MV-4-11 (cell line): ENCODE measurements around the gene FURIN.
"Not testable (repeated sequence)": the region's sequence is repeated elsewhere in the genome, so short reads cannot be mapped to it uniquely, and the experiment has no call there.

Experiments
- DNase-seq: peaks from one replicate; lab custom pipeline; 2025; lab: John Stamatoyannopoulos, UW

FURIN gene

GRCh38 chr15:90870354-90871138, 2.2 kb downstream of the FURIN start:
- DNase-seq = no peak

GRCh38 chr15:90871139-90871715, 2.8 kb downstream of the FURIN start:
- DNase-seq = no peak

GRCh38 chr15:90871716-90872485, 3.5 kb downstream of the FURIN start:
- DNase-seq = no peak

- peak; percentile 51 for DNase-seq
Observed at GRCh38 chr15:90872486-90873184, 4.2 kb downstream of the FURIN start.

DNA sequence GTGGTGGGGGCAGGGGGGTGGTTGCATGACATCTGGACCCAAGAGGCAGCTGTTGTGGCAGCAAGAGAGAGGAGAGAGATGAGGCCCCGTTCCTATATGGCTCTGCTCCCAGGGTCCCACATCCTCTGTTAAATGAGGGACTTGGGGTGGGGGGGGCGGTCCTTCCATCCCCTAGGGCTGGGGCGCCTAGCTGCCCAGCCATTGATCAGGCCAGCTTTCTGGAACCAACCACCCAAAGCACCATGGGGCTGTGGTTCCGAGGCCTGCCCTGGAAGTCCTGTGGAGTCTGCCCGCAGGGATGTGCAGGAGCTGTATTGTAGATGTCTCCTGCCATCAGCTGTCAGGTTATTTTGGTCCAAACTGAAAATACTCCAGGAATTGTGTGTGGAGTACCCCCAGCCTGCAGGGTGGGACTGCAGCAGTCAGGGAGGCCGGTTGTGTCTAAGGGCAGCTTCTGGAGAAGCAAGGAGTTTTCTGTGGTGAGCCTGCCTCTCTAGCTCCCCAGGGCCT, 5.2 kb downstream of the FURIN start:
- DNase-seq = no peak

DNA sequence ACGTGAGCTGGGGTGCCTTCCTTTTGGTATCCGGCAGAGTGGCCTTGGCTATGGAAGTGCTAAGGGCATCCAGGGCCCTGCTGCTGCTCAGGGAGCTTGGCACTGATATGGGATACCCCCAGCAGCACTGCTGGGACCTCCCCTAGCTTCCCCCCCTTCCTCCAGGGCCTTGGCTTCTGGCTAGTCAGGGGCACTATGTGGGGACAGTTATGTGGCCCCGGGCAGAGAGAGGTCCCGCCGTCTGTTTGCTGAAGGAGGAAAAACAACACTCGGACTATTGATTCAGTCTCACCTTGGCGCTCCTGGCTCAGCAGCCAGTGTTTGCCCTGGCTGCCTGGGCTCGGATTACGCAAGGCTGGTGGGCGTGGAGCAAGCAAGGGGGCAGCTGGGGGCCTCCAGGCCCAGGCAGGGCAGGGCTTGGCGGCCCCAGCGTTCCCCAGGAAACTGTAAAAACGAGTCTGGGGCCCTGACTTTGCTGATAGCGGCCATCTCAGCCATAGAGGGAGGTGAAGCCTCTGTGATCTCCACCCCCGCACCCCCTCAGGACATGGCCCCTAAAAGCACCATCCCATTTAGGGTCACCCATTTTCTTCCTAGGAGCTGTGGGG, 5.7 kb downstream of the FURIN start:
- peak; percentile 21 for DNase-seq

DNA sequence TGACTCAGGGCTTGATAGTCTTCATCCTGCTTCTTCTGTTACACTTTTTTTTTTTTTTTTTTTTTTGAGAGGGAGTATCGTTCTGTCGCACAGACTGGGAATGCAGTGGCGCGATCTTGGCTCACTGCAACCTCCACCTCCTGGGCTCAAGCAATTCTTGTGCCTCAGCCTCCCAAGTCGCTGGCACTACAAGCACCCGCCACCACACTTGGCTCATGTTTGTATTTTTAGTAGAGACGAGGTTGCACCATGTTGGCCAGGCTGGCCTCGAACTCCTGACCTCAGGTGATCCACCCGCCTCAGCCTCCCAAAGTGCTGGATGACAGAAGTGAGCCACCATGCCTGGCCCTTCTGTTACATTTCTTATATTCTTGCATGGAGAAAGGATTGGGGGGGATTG, 6.6 kb downstream of the FURIN start:
- not testable (repeated sequence) for DNase-seq

DNA sequence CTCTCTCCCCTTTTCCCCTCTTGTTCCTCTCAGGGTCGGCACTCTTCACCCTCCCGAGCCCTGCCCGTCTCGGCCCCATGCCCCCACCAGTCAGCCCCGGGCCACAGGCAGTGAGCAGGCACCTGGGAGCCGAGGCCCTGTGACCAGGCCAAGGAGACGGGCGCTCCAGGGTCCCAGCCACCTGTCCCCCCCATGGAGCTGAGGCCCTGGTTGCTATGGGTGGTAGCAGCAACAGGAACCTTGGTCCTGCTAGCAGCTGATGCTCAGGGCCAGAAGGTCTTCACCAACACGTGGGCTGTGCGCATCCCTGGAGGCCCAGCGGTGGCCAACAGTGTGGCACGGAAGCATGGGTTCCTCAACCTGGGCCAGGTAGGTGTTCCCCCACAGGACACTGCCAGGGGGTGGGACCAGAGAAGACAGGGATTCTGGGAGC, 7.2 kb downstream of the FURIN start:
- no peak for DNase-seq

DNA sequence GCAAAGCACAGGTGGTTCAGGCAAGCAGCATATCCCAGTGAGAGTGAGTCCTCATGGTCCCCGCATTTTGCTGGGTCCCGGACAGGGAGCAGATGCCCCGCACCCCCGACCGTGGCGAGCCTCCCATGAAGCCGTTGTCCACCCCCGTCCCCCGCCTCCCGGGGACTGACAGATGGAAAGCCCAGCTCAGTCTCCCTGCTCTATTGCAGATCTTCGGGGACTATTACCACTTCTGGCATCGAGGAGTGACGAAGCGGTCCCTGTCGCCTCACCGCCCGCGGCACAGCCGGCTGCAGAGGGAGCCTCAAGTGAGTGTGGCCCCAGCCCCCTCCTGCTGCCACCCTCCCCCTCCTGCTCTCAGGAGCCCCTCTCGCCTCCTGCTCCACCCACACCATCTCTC, 7.7 kb downstream of the FURIN start:
- DNase-seq = no peak

DNA sequence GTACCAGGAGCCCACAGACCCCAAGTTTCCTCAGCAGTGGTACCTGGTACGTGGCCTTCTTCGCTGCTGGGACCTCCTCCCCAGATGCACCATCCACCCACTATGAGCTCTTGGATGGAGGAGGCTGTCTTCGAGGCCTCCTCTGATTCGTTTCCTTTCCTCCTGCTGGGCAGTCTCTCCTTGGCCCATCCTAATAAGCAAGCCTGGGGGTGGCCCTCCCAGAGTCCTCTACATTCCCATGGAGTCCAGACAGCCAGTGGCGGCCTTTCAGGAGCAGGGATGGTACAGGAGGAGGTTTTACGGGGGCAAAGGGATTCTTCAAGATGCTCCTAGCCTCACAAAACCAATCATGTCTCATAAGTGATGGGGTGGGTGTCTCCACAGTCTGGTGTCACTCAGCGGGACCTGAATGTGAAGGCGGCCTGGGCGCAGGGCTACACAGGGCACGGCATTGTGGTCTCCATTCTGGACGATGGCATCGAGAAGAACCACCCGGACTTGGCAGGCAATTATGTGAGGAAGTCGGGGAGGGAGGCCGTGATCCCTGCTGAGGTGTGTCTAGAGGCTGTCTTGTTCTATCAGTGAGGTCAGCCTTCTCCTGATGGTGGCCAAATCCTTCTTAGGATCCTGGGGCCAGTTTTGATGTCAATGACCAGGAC, 8.3 kb downstream of the FURIN start:
- no peak for DNase-seq

DNA sequence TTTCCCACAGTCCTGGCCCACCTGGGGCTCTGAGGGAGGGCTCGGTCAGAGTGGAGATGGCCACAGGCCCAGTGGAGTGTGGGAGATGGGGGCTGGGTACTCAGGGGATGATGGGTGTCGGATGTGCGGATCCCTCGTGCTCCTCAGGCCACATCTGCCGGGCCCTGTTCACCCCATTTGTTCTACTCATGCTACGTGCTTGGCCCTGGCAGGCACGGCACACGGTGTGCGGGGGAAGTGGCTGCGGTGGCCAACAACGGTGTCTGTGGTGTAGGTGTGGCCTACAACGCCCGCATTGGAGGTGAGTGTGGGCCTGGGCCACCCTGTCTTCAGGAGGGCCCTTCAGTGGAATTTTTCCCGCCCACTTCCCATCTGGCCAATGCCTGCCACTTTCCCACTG, 8.9 kb downstream of the FURIN start:
- DNase-seq = no peak

DNA sequence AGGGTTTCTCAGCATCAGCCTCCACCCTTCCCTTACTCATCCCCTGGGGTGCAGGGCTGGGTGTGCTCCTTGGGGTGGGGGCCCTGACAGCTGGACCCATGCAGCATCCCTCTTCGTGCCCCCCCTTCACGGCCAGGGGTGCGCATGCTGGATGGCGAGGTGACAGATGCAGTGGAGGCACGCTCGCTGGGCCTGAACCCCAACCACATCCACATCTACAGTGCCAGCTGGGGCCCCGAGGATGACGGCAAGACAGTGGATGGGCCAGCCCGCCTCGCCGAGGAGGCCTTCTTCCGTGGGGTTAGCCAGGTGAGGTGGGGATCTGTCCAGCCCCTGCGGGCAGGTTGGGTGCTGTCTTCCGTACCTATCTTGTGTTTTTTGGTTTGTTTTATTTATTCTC, 9.6 kb downstream of the FURIN start:
- DNase-seq = no peak

DNA sequence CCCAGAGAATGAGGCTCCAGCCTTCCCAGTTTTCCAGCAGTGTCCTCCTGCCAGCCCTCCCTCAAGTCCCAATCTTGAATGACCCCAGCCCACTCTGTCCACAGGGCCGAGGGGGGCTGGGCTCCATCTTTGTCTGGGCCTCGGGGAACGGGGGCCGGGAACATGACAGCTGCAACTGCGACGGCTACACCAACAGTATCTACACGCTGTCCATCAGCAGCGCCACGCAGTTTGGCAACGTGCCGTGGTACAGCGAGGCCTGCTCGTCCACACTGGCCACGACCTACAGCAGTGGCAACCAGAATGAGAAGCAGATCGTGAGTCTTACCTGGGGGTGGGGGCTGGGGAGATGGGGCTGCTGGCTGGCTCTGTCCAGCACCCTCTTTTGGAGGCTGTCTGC, 10.3 kb downstream of the FURIN start:
- DNase-seq = no peak

- no peak for DNase-seq
Observed at GRCh38 chr15:90879730-90880366, 11.5 kb downstream of the FURIN start.

GRCh38 chr15:90880381-90881145, 12.2 kb downstream of the FURIN start:
- DNase-seq = no peak

GRCh38 chr15:90881181-90881977, 13.0 kb downstream of the FURIN start:
- DNase-seq = no peak

- no peak for DNase-seq
Observed at GRCh38 chr15:90881978-90882721, 13.8 kb downstream of the FURIN start.

GRCh38 chr15:90882781-90883525, 14.6 kb downstream of the FURIN start:
- no peak for DNase-seq
